H9 (cell line): ENCODE results near the gene PTGES2. TPM values are rescaled to one million over a fixed set of nuclear protein-coding genes. Genes with fewer than 3 reads are reported as not detected.

Source experiments
- DNase-seq: peaks from one replicate; pipeline ENCODE4 v3.0.0-alpha.2; 2017
- H2AFZ ChIP-seq: one replicate; pipeline ENCODE4 v1.6.1; 2013; ENCODE audit warnings: mild to moderate bottlenecking, low read length, control low read depth, moderate library complexity
- H2AK5ac ChIP-seq: 2 replicates; pipeline ENCODE4 v1.6.1; 2013; ENCODE audit warnings: low read length, control low read depth, mixed read lengths; ENCODE audit not compliant: insufficient read length
- H2BK120ac ChIP-seq: one replicate; pipeline ENCODE4 v1.6.1; 2013; ENCODE audit warnings: low read depth, mild to moderate bottlenecking, low read length, control low read depth, inconsistent platforms; ENCODE audit not compliant: poor library complexity, severe bottlenecking
- H2BK12ac ChIP-seq: 2 replicates; pipeline ENCODE4 v1.6.1; 2013; ENCODE audit warnings: low read length, control low read depth, mixed read lengths, low read depth; ENCODE audit not compliant: insufficient read length
- H2BK15ac ChIP-seq: 2 replicates; pipeline ENCODE4 v1.6.1; 2013; ENCODE audit warnings: low read depth, low read length, control low read depth
- H2BK20ac ChIP-seq: one replicate; pipeline ENCODE4 v1.6.1; 2013; ENCODE audit warnings: low read depth, mild to moderate bottlenecking, low read length, control low read depth, inconsistent platforms; ENCODE audit not compliant: poor library complexity, severe bottlenecking
- H2BK5ac ChIP-seq: 2 replicates; pipeline ENCODE4 v1.6.1; 2013; ENCODE audit warnings: low read length, control low read depth, mixed read lengths; ENCODE audit not compliant: insufficient read length
- H3K14ac ChIP-seq: 2 replicates; pipeline ENCODE4 v1.6.1; 2013; ENCODE audit warnings: low read length, control low read depth; ENCODE audit not compliant: insufficient read depth
- H3K18ac ChIP-seq: 2 replicates; pipeline ENCODE4 v1.6.1; 2013; ENCODE audit warnings: low read depth, mild to moderate bottlenecking, mixed read lengths, low read length, control low read depth; ENCODE audit not compliant: insufficient read length
- H3K23ac ChIP-seq: 2 replicates; pipeline ENCODE4 v1.6.1; 2013; ENCODE audit warnings: low read length, control low read depth, mixed read lengths, low read depth; ENCODE audit not compliant: insufficient read length
- H3K23me2 ChIP-seq: 2 replicates; pipeline ENCODE4 v1.6.1; 2013; ENCODE audit warnings: low read depth, mild to moderate bottlenecking, mixed read lengths, low read length, control low read depth; ENCODE audit not compliant: insufficient read length, poor library complexity, severe bottlenecking
- H3K27ac ChIP-seq: 2 replicates; pipeline ENCODE4 v1.5.1; 2013; ENCODE audit warnings: low read length, control low read depth, mixed read lengths, low read depth; ENCODE audit not compliant: insufficient read length
- H3K27me3 ChIP-seq: 2 replicates; pipeline ENCODE4 v1.6.1; 2013; ENCODE audit warnings: low read length, control low read depth, inconsistent platforms; ENCODE audit not compliant: insufficient read depth
- H3K4ac ChIP-seq: 2 replicates; pipeline ENCODE4 v1.6.1; 2013; ENCODE audit warnings: low read depth, mild to moderate bottlenecking, control low read depth, inconsistent platforms, low read length, moderate library complexity
- H3K4me1 ChIP-seq: 2 replicates; pipeline ENCODE4 v1.6.1; 2013; ENCODE audit warnings: low read length, control low read depth, inconsistent platforms; ENCODE audit not compliant: insufficient read depth
- H3K4me2 ChIP-seq: 2 replicates; pipeline ENCODE4 v1.6.1; 2013; ENCODE audit warnings: low read length, control low read depth, mixed read lengths; ENCODE audit not compliant: insufficient read length, insufficient read depth
- H3K56ac ChIP-seq: 2 replicates; pipeline ENCODE4 v1.6.1; 2013; ENCODE audit warnings: low read depth, mild to moderate bottlenecking, mixed read lengths, low read length, control low read depth; ENCODE audit not compliant: insufficient read length
- H3K79me1 ChIP-seq: 2 replicates; pipeline ENCODE4 v1.6.1; 2013; ENCODE audit warnings: low read depth, mild to moderate bottlenecking, moderate library complexity, low read length, control low read depth, inconsistent platforms; ENCODE audit not compliant: insufficient read depth, poor library complexity, severe bottlenecking
- H3K79me2 ChIP-seq: 2 replicates; pipeline ENCODE4 v1.6.1; 2013; ENCODE audit warnings: low read length, control low read depth, inconsistent platforms; ENCODE audit not compliant: insufficient read depth
- H3K9ac ChIP-seq: 2 replicates; pipeline ENCODE4 v1.6.1; 2013; ENCODE audit warnings: low read length, control low read depth, mixed read lengths; ENCODE audit not compliant: insufficient read length; ENCODE audit errors: extremely low read depth
- H3K9me3 ChIP-seq: one replicate; pipeline ENCODE4 v1.6.1; 2013; ENCODE audit warnings: low read depth, low read length, inconsistent platforms; ENCODE audit not compliant: control insufficient read depth
- H3T11ph ChIP-seq: one replicate; pipeline ENCODE4 v1.6.1; 2013; ENCODE audit warnings: mild to moderate bottlenecking, low read length, control low read depth, inconsistent platforms
- H4K20me1 ChIP-seq: one replicate; pipeline ENCODE4 v1.6.1; 2013; ENCODE audit not compliant: control insufficient read depth, insufficient read length, insufficient read depth
- H4K5ac ChIP-seq: 2 replicates; pipeline ENCODE4 v1.6.1; 2013; ENCODE audit warnings: low read depth, mild to moderate bottlenecking, mixed read lengths, low read length, control low read depth; ENCODE audit not compliant: insufficient read length
- H4K8ac ChIP-seq: replicated peaks from 2 replicates; pipeline ENCODE4 v1.6.1; 2013; ENCODE audit warnings: low read length, control low read depth, mixed read lengths, low read depth; ENCODE audit not compliant: insufficient read length
- H4K91ac ChIP-seq: 2 replicates; pipeline ENCODE4 v1.6.1; 2013; ENCODE audit warnings: low read depth, mild to moderate bottlenecking, moderate library complexity, mixed read lengths, low read length, control low read depth; ENCODE audit not compliant: insufficient read length
- H3K27ac Mint-ChIP-seq, 3 experiments: 2 replicates in 2 of 3; 3 replicates in 1 of 3; pipeline ENCODE4 v1.8.0; 2020 to 2021; ENCODE audit warnings: mixed read lengths in 3 of 3, mild to moderate bottlenecking in 1 of 3, moderate library complexity in 1 of 3
- H3K27me3 Mint-ChIP-seq: 2 replicates; pipeline ENCODE4 v1.8.0; 2021; ENCODE audit warnings: low read depth, mild to moderate bottlenecking, moderate library complexity, mixed read lengths
- H3K36me3 Mint-ChIP-seq, 3 experiments: 2 replicates in 2 of 3; 3 replicates in 1 of 3; pipeline ENCODE4 v1.8.0; 2020 to 2021; ENCODE audit warnings: low read depth in 3 of 3, mixed read lengths in 3 of 3; ENCODE audit not compliant: insufficient read depth in 1 of 3
- H3K4me1 Mint-ChIP-seq, 2 experiments: 2 replicates each; pipeline ENCODE4 v1.8.0; 2020; ENCODE audit warnings: mixed read lengths in 2 of 2
- H3K4me3 Mint-ChIP-seq, 2 experiments: 2 replicates in 1 of 2; 3 replicates in 1 of 2; pipeline ENCODE4 v1.8.0; 2020 to 2021; ENCODE audit warnings: mild to moderate bottlenecking in 2 of 2, mixed read lengths in 2 of 2, moderate library complexity in 1 of 2
- H3K9me3 Mint-ChIP-seq, 2 experiments: 2 replicates in 1 of 2; 3 replicates in 1 of 2; pipeline ENCODE4 v1.8.0; 2020; ENCODE audit warnings: mild to moderate bottlenecking in 2 of 2, mixed read lengths in 2 of 2, moderate library complexity in 1 of 2
- WGBS: extraction: QIAGEN DNeasy Blood & Tissue Kit; methylation state at CpG from one replicate; pipeline ENCODE4 v1.1.7; 2013; ENCODE audit warnings: missing lambda C conversion rate, low lambda C conversion rate, mixed read lengths; ENCODE audit not compliant: insufficient read length; ENCODE audit errors: extremely low coverage; 5-methylcytosine and 5-hydroxymethylcytosine counted together
- total RNA-seq: library from RNA; stranded (reverse); gene quantifications from 2 replicates; pipeline ENCODE4 v1.2.1, GENCODE V29; 2021
- TF ChIP-seq, protein P1 (sequence below): fragments of 200-600 bp; sonication (generic); conservative IDR thresholded peaks from 3 replicates; pipeline ENCODE4 v1.8.0; 2021; ENCODE audit warnings: antibody characterized with exemption, mild to moderate bottlenecking

Gene PTGES2
- total RNA-seq, 1 experiment from 2014 or later = 63.9 TPM

DNA sequence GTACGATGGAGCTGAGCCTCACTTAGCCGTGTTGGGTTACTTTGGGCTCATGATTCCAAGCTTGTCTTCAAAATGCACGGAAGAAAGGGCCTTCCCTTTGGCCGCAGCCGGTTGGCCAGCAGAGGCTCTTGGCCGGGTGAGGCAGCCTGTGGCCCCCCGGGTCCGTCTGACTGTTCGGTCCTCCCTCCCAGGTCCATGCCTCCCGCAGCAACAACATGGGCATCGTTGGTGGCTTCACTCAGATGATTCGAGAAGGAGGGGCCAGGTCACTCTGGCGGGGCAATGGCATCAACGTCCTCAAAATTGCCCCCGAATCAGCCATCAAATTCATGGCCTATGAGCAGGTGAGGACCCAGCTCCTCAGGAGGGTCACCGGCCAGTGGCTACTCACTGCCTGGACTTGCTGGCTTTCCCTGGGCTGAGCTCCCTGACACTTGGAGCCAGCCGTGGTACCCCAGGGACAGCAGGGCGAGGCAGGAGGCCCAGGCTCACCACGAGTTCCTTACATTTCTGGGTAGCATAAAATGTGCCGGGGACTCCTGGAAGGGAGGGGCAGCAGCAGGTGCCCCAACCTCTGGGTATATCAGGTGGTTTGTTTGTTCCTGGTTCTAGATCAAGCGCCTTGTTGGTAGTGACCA lies 21.9 kb downstream of the PTGES2 start:
- Histone ChIP-seq H3K27me3 (no peaks in the 10 kb centered on the region), H2BK20ac (no peak overlapping the region), H3T11ph (no peak overlapping the region), H2BK5ac (no peak overlapping the region), H2AFZ (no peak overlapping the region), H3K56ac (no peak overlapping the region), H3K14ac (no peak overlapping the region), H3K23ac (no peak overlapping the region), H2BK120ac (no peak overlapping the region), H2BK15ac (no peak overlapping the region), H3K23me2 (no peaks in the 10 kb centered on the region), H3K9me3 (no peaks in the 10 kb centered on the region), H4K8ac (no peak overlapping the region), H3K9ac (no peak overlapping the region), H3K4me2 (no peak overlapping the region), H4K5ac (no peak overlapping the region), H3K18ac (no peak overlapping the region), H4K20me1 (no peaks in the 10 kb centered on the region), H3K4me1 (no peaks in the 10 kb centered on the region; the same call in 1 of the 2 replicates), H3K27ac (no peak overlapping the region), H3K4ac (no peak overlapping the region), H2BK12ac (no peak overlapping the region), H4K91ac (no peak overlapping the region), H3K79me1 (peaks cover 1% of the 10 kb centered on the region), H2AK5ac (no peak overlapping the region), H3K79me2 (no peaks in the 10 kb centered on the region)
- H3K4me1 Mint-ChIP-seq = peaks cover 13 to 29% of the 10 kb centered on the region in 2 experiments
- no peaks in the 10 kb centered on the region for H3K27me3 Mint-ChIP-seq
- no peak overlapping the region for H3K27ac Mint-ChIP-seq
- WGBS = no CpG with 5 or more reads among the region's 21 CpGs
- peaks cover 28 to 73% (median 63%) of the 10 kb centered on the region in 3 experiments; a peak in 6 of 7 replicates for H3K36me3 Mint-ChIP-seq
- H3K9me3 Mint-ChIP-seq = no peaks in the 10 kb centered on the region
- H3K4me3 Mint-ChIP-seq = no peak overlapping the region
- TF ChIP-seq, protein P1, sequence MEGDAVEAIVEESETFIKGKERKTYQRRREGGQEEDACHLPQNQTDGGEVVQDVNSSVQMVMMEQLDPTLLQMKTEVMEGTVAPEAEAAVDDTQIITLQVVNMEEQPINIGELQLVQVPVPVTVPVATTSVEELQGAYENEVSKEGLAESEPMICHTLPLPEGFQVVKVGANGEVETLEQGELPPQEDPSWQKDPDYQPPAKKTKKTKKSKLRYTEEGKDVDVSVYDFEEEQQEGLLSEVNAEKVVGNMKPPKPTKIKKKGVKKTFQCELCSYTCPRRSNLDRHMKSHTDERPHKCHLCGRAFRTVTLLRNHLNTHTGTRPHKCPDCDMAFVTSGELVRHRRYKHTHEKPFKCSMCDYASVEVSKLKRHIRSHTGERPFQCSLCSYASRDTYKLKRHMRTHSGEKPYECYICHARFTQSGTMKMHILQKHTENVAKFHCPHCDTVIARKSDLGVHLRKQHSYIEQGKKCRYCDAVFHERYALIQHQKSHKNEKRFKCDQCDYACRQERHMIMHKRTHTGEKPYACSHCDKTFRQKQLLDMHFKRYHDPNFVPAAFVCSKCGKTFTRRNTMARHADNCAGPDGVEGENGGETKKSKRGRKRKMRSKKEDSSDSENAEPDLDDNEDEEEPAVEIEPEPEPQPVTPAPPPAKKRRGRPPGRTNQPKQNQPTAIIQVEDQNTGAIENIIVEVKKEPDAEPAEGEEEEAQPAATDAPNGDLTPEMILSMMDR = no peak
- no peak for DNase-seq
